Measurements from ENCODE around the gene GPC5. TPM values are rescaled to one million over a fixed set of nuclear protein-coding genes. Genes with fewer than 3 reads are reported as not detected.

GPC5 gene
- total RNA-seq, 1 experiment from 2014 or later: not detected

- H3K27ac Mint-ChIP-seq (ENCODE audit: unreplicated experiment): no peak overlapping the region
- DNase-seq: no peak
- no peaks in the 10 kb centered on the region for H3K27me3 Mint-ChIP-seq (ENCODE audit: unreplicated experiment)
- no peaks in the 10 kb centered on the region for H3K4me1 Mint-ChIP-seq (ENCODE audit: low read depth, unreplicated experiment)
- H3K4me3 Mint-ChIP-seq (ENCODE audit: low read depth, unreplicated experiment): no peak overlapping the region
- H3K9me3 Mint-ChIP-seq (ENCODE audit: low read depth, unreplicated experiment): peaks cover 5% of the 10 kb centered on the region
- TF ChIP-seq CTCF (IDR thresholded peaks at IDR 0.05; ENCODE audit: unreplicated experiment): no peak
- CTCF ChIA-PET: no interaction called here
- no TSS peak for BruUV-seq (replicated peaks)
- intact Hi-C loops (cut with micrococcal nuclease; ENCODE audit: unreplicated experiment): no loop called here
- no peaks in the 10 kb centered on the region for H3K36me3 Mint-ChIP-seq (ENCODE audit: insufficient read depth, unreplicated experiment)
Observed at GRCh38 chr13:92769046-92769445, 1370.6 kb downstream of the GPC5 start.

GRCh38 chr13:92775658-92776057, 1377.2 kb downstream of the GPC5 start:
- no peak for TF ChIP-seq CTCF (IDR thresholded peaks at IDR 0.05; ENCODE audit: unreplicated experiment)
- Mint-ChIP-seq H3K36me3 (ENCODE audit: insufficient read depth, unreplicated experiment) (no peaks in the 10 kb centered on the region), H3K9me3 (ENCODE audit: low read depth, unreplicated experiment) (peaks cover 7% of the 10 kb centered on the region), H3K27me3 (ENCODE audit: unreplicated experiment) (no peaks in the 10 kb centered on the region), H3K27ac (ENCODE audit: unreplicated experiment) (no peak overlapping the region), H3K4me3 (ENCODE audit: low read depth, unreplicated experiment) (no peak overlapping the region), H3K4me1 (ENCODE audit: low read depth, unreplicated experiment) (no peaks in the 10 kb centered on the region)
- no peak for DNase-seq
- no TSS peak for BruUV-seq (replicated peaks)
- CTCF ChIA-PET: no interaction called here
- intact Hi-C loops (cut with micrococcal nuclease; ENCODE audit: unreplicated experiment): no loop called here

GRCh38 chr13:92781965-92782690, 1383.7 kb downstream of the GPC5 start:
- DNase-seq: no peak
- CTCF ChIA-PET: no interaction called here
- Mint-ChIP-seq H3K4me3 (ENCODE audit: low read depth, unreplicated experiment) (no peak overlapping the region), H3K9me3 (ENCODE audit: low read depth, unreplicated experiment) (no peaks in the 10 kb centered on the region), H3K4me1 (ENCODE audit: low read depth, unreplicated experiment) (no peaks in the 10 kb centered on the region), H3K36me3 (ENCODE audit: insufficient read depth, unreplicated experiment) (no peaks in the 10 kb centered on the region), H3K27me3 (ENCODE audit: unreplicated experiment) (no peaks in the 10 kb centered on the region), H3K27ac (ENCODE audit: unreplicated experiment) (no peak overlapping the region)
- intact Hi-C loops (cut with micrococcal nuclease; ENCODE audit: unreplicated experiment): no loop called here
- no peak for TF ChIP-seq CTCF (IDR thresholded peaks at IDR 0.05; ENCODE audit: unreplicated experiment)
- BruUV-seq (replicated peaks): no TSS peak

GRCh38 chr13:92802776-92803175, 1404.4 kb downstream of the GPC5 start:
- CTCF ChIA-PET: no interaction called here
- Mint-ChIP-seq H3K27ac (ENCODE audit: unreplicated experiment) (no peak overlapping the region), H3K4me1 (ENCODE audit: low read depth, unreplicated experiment) (no peaks in the 10 kb centered on the region), H3K4me3 (ENCODE audit: low read depth, unreplicated experiment) (no peak overlapping the region), H3K9me3 (ENCODE audit: low read depth, unreplicated experiment) (peaks cover 3% of the 10 kb centered on the region), H3K36me3 (ENCODE audit: insufficient read depth, unreplicated experiment) (no peaks in the 10 kb centered on the region), H3K27me3 (ENCODE audit: unreplicated experiment) (no peaks in the 10 kb centered on the region)
- intact Hi-C loops (cut with micrococcal nuclease; ENCODE audit: unreplicated experiment): no loop called here
- no peak for TF ChIP-seq CTCF (IDR thresholded peaks at IDR 0.05; ENCODE audit: unreplicated experiment)
- DNase-seq: no peak
- BruUV-seq (replicated peaks): no TSS peak
